GM18867 (cell line): ENCODE results near the gene SAMD11.

ENCODE experiments used
- ATAC-seq: cut with Tn5 transposase; IDR thresholded peaks from one replicate; pipeline ENCODE4 v1.9.1; 2021; ENCODE audit warnings: mild to moderate bottlenecking, moderate library complexity; ENCODE audit not compliant: unreplicated experiment

Gene SAMD11

GRCh38 chr1:905071-905749 lies 18.5 kb upstream of the SAMD11 start:
- ATAC-seq, result no peak

- no peak for ATAC-seq
Observed at GRCh38 chr1:905811-906599, 17.7 kb upstream of the SAMD11 start.

GRCh38 chr1:906600-907420 lies 16.9 kb upstream of the SAMD11 start:
- no peak for ATAC-seq

- ATAC-seq, result no peak
Observed at GRCh38 chr1:907611-908451, 15.9 kb upstream of the SAMD11 start.

- no peak for ATAC-seq
Observed at GRCh38 chr1:908661-909060, 15.1 kb upstream of the SAMD11 start.

- no peak for ATAC-seq
Observed at GRCh38 chr1:909861-910310, 13.8 kb upstream of the SAMD11 start.

- no peak for ATAC-seq
Observed at GRCh38 chr1:910311-910880, 13.3 kb upstream of the SAMD11 start.

GRCh38 chr1:910881-911721 lies 12.6 kb upstream of the SAMD11 start:
- ATAC-seq, result no peak

GRCh38 chr1:911875-912739 lies 11.6 kb upstream of the SAMD11 start:
- no peak for ATAC-seq

GRCh38 chr1:912740-913301 lies 10.9 kb upstream of the SAMD11 start:
- no peak for ATAC-seq

- ATAC-seq, result no peak
Observed at GRCh38 chr1:913491-914130, 10.1 kb upstream of the SAMD11 start.

GRCh38 chr1:914131-914890 lies 9.4 kb upstream of the SAMD11 start:
- ATAC-seq, result no peak

GRCh38 chr1:914891-915280 lies 8.8 kb upstream of the SAMD11 start:
- no peak for ATAC-seq

- ATAC-seq, result no peak
Observed at GRCh38 chr1:915295-916172, 8.2 kb upstream of the SAMD11 start.

GRCh38 chr1:916173-917075 lies 7.3 kb upstream of the SAMD11 start:
- no peak for ATAC-seq
